ENCODE results near the gene BAHD1. TPM values are rescaled to one million over a fixed set of nuclear protein-coding genes. Genes with fewer than 3 reads are reported as not detected.

The BAHD1 gene
- polyA plus RNA-seq, 3 donors, result 0.67 to 8.9 (median 0.79) TPM

DNA sequence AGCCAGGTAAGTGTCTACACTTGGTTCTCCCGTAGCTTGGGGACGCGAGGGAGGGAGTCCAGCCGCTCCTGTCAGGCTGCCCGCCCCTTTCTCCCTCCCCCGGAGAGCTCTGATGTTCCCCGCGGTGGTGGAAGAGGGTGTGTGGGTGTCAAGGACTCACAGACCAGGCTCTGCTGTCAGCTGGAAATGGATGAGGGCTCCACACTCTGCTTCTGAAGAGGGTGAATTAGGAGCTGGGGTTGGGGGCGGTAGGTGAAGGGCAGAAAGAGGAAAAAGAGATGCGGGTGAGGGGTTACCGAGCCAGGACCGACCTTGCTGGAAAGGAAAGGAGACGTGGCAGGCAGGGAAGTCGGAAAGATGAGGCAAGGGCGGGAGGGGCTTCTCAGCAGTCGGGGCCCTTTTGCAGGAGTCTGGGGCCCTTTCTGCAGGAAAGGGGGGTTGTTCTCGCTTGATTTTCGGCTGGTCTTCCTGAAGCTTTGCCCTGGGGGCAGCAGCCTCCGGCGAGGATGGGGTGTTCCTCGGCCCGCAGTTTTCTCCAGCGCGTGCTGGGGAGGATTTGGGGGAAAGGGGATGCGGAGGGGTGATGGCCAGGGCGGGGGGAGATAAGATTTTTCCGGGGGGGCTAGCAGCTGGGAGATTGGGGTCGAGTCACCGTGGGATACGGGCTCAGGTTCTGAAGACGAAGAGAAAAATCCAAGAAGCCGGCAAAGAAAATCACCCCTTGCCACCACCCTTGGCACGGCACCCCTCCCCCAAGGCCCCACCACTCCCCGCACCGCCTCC, 602 bp upstream of the BAHD1 start:
- H3K4me1 Mint-ChIP-seq, result peaks cover 54% of the 10 kb centered on the region
- Histone ChIP-seq H3K27ac (ENCODE audit: low read depth in 1 of 2, low read length in 2 of 2) (peak overlapping the region in 1 of 2 donors; percentile 0), H3K4me2 (replicated peaks; ENCODE audit: extremely low read depth, low read length, poor library complexity, severe bottlenecking) (peak overlapping the region; percentile 99), H3K4me1 (ENCODE audit: control insufficient read depth in 1 of 2, insufficient read depth in 2 of 2, low read length in 2 of 2) (peaks cover 28 to 44% of the 10 kb centered on the region in 2 donors), H3K27me3 (ENCODE audit: control insufficient read depth in 2 of 2, insufficient read depth in 2 of 2, low read length in 2 of 2) (peaks cover 36 to 61% of the 10 kb centered on the region in 2 donors), H3K9ac (ENCODE audit: insufficient read depth, low read length, poor library complexity, severe bottlenecking) (peak overlapping the region; percentile 54), H3K9me3 (replicated peaks in 1 of 2; ENCODE audit: control insufficient read depth in 1 of 2, insufficient read depth in 1 of 2, low read length in 2 of 2) (peaks cover 0 to 7% of the 10 kb centered on the region in 2 donors), H3K79me2 (ENCODE audit: insufficient read depth, low read length) (peaks cover 33% of the 10 kb centered on the region), H4K20me1 (ENCODE audit: insufficient read depth, low read length) (peaks cover 33% of the 10 kb centered on the region), H3K4me3 (replicated peaks in 1 of 3; ENCODE audit: low read depth in 2 of 3, low read length in 3 of 3) (peak overlapping the region; percentile 23 to 84 (median 40)), H2AFZ (ENCODE audit: insufficient read depth, low read depth, low read length, poor library complexity, severe bottlenecking) (peak overlapping the region; percentile 90), H3K36me3 (replicated peaks in 1 of 2; ENCODE audit: control insufficient read depth in 1 of 2, insufficient read depth in 2 of 2, low read length in 2 of 2) (no peaks in the 10 kb centered on the region)
- H3K27ac Mint-ChIP-seq, result peak overlapping the region in 4 of 7 donors; percentile 10 to 75 (median 30)
- WGBS (ENCODE audit: insufficient coverage), result 2% methylated on average over 23 of the region's 35 CpGs
- peaks cover 0 to 25% (median 5%) of the 10 kb centered on the region in 7 donors for H3K9me3 Mint-ChIP-seq
- intact Hi-C loops (cut with micrococcal nuclease), result loop anchor here in 1 of 2 donors (5.0 kb wide), 1 partner anchor 67 kb away; no protein-coding TSS in a partner anchor
- H3K4me3 Mint-ChIP-seq, result peak overlapping the region; percentile 95 to 99
- peaks cover 67 to 82% (median 68%) of the 10 kb centered on the region in 3 donors for H3K27me3 Mint-ChIP-seq (ENCODE audit: low read depth in 3 of 3)
- peak in 2 of 3 donors; percentile 20 to 21 for DNase-seq
- peaks cover 13 to 26% of the 10 kb centered on the region in 2 donors for H3K36me3 Mint-ChIP-seq
- TF ChIP-seq, protein P1, sequence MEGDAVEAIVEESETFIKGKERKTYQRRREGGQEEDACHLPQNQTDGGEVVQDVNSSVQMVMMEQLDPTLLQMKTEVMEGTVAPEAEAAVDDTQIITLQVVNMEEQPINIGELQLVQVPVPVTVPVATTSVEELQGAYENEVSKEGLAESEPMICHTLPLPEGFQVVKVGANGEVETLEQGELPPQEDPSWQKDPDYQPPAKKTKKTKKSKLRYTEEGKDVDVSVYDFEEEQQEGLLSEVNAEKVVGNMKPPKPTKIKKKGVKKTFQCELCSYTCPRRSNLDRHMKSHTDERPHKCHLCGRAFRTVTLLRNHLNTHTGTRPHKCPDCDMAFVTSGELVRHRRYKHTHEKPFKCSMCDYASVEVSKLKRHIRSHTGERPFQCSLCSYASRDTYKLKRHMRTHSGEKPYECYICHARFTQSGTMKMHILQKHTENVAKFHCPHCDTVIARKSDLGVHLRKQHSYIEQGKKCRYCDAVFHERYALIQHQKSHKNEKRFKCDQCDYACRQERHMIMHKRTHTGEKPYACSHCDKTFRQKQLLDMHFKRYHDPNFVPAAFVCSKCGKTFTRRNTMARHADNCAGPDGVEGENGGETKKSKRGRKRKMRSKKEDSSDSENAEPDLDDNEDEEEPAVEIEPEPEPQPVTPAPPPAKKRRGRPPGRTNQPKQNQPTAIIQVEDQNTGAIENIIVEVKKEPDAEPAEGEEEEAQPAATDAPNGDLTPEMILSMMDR (IDR thresholded peaks at IDR 0.05), result no peak

DNA sequence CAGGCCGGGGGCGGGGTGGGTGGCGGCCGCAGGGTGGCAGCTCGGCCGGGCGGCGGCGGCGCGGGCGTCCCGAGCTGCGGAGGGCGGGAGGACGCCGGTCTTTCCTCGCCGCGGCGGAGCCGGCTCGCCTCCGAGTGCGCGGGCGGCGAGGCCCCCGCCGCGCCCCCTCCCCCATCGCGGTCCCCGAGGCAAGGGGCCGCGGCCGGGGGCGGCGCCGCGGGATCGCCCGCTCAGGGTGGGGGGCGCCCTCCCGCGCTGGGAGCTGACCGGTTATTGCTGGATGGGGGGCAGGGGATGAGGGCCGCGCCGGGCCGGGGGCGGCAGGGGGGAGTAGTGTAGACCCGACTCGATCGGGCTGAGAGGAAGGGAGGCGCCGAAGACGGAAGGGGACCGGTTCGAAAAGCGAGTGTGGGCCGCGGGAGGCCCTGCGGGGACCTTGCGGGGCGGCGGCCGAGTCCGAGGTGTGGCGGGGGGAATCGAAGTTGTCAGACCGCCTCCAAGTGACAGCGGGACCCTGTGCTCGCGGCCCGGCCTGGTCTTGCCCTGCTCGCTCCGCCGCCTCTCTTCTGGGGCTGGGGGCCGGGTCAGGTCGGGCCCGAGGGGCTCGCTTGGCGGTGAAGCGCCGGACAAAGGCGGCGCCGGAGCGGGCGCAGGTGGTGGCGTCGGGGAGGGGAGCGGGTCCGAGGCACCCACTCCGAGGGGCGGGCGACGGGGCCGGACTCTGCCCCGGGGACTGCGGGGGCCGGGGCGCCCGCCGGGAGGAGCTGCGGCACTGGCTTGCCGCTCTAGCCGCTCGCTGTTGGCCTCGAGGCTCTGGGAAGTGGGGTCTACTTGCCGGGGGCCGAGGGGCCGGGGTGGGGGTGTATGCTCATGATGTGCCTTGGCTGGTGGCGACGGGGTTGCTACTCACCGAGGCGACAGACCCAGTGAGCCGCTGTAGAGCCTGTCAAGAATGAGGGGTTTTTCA, 1.1 kb downstream of the BAHD1 start:
- Histone ChIP-seq H3K4me1 (ENCODE audit: control insufficient read depth in 1 of 2, insufficient read depth in 2 of 2, low read length in 2 of 2) (peaks cover 15 to 33% of the 10 kb centered on the region in 2 donors), H3K79me2 (ENCODE audit: insufficient read depth, low read length) (peaks cover 50% of the 10 kb centered on the region), H3K4me3 (replicated peaks in 1 of 3; ENCODE audit: low read depth in 2 of 3, low read length in 3 of 3) (peak overlapping the region; percentile 45 to 79 (median 59)), H3K4me2 (replicated peaks; ENCODE audit: extremely low read depth, low read length, poor library complexity, severe bottlenecking) (peak overlapping the region; percentile 88), H3K27me3 (ENCODE audit: control insufficient read depth in 2 of 2, insufficient read depth in 2 of 2, low read length in 2 of 2) (peaks cover 20 to 44% of the 10 kb centered on the region in 2 donors), H3K36me3 (replicated peaks in 1 of 2; ENCODE audit: control insufficient read depth in 1 of 2, insufficient read depth in 2 of 2, low read length in 2 of 2) (no peaks in the 10 kb centered on the region), H2AFZ (ENCODE audit: insufficient read depth, low read depth, low read length, poor library complexity, severe bottlenecking) (peak overlapping the region; percentile 50), H3K9ac (ENCODE audit: insufficient read depth, low read length, poor library complexity, severe bottlenecking) (peak overlapping the region; percentile 69), H3K9me3 (replicated peaks in 1 of 2; ENCODE audit: control insufficient read depth in 1 of 2, insufficient read depth in 1 of 2, low read length in 2 of 2) (peaks cover 0 to under 1% of the 10 kb centered on the region in 2 donors), H4K20me1 (ENCODE audit: insufficient read depth, low read length) (peaks cover 50% of the 10 kb centered on the region), H3K27ac (ENCODE audit: low read depth in 1 of 2, low read length in 2 of 2) (no peak overlapping the region)
- Mint-ChIP-seq H3K9me3 (peaks cover 0 to 15% (median 3%) of the 10 kb centered on the region in 7 donors), H3K36me3 (peaks cover 13 to 27% of the 10 kb centered on the region in 2 donors), H3K4me3 (peak overlapping the region; percentile 91 to 95), H3K27ac (peak overlapping the region in 3 of 7 donors; percentile 20 to 85 (median 61)), H3K27me3 (ENCODE audit: low read depth in 3 of 3) (peaks cover 53 to 66% (median 53%) of the 10 kb centered on the region in 3 donors), H3K4me1 (peaks cover 42% of the 10 kb centered on the region)
- DNase-seq, result no peak
- under 1% methylated on average over 119 of the region's 119 CpGs for WGBS (ENCODE audit: insufficient coverage)
- TF ChIP-seq, protein P1 (IDR thresholded peaks at IDR 0.05), result no peak
- intact Hi-C loops (cut with micrococcal nuclease), result loop anchor here in 1 of 2 donors (5.0 kb wide), 1 partner anchor 65 kb away; no protein-coding TSS in a partner anchor

All from CD14-positive monocyte (primary cell).